OCI-M1 (cell line): Measurements from ENCODE around the gene CEACAM19.
"Not testable (repeated sequence)": the region's sequence is repeated elsewhere in the genome, so short reads cannot be mapped to it uniquely, and the experiment has no call there.

Experiments
- DNase-seq: peaks from one replicate; lab custom pipeline; 2025; lab: John Stamatoyannopoulos, UW

Gene CEACAM19, protein sequence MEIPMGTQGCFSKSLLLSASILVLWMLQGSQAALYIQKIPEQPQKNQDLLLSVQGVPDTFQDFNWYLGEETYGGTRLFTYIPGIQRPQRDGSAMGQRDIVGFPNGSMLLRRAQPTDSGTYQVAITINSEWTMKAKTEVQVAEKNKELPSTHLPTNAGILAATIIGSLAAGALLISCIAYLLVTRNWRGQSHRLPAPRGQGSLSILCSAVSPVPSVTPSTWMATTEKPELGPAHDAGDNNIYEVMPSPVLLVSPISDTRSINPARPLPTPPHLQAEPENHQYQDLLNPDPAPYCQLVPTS

DNA sequence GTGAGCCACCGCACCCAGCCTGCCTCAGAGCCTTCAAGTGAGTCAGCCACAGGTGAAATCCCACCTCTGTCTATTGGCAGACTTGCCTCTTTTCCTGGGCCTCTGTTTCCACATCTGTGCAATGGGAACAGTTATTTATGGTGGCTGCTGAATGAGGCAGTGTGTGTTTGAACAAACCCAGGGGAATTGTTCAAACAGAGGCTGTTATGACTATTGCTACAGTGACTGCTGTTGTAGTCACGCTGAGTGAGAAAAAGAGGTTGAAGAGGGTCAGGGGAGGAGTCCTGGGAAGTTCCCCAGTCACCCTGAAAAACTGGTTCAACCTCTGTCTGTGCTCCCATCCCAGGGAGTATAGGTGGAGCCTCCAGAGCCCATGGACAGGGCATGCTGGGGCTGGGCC is at the start of gene CEACAM19:
CEACAM19 (plus strand) TSS at position 83 of the 400 bp plus-strand sequence. CDS start 450 bp downstream, outside the sequence.
- no peak for DNase-seq

DNA sequence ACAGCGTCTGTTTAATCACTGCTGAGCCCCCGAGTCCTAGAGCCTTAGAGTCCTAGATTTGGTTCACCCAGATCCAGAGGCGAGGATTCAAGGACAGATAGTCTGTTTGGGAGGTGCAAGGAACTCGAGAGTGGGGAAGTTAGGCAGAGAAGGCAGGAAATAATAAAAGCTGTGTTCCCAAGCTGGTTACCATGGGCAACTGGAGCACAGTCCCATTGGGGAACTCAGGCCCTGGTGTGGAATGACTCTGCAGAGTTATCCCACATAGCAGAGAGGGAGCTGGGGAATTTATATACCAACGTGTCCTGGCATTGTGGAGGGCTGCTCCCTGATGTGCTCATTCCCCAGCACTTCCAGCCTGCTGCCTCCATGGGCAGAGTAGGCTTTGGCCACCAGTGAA is 48.2 kb upstream of the CEACAM19 start:
- DNase-seq: peak; percentile 53

DNA sequence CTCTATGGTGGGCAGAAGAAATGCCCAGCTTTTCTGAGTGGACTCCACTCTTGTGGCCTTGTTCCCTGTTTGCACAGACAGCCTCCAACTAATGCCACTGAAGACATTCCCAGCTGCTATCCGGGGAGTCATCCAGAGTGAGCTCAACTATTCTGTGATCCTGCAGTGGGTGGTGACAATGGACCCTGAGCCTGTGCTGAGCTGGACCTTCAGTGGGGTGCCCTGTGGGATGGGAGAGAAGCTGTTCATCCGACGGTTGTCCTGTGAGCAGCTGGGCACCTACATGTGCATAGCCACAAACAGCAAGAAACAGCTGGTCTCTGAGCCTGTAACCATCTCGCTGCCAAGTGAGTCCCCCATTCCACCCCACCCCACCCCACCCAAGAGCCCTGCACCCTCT is 47.7 kb upstream of the CEACAM19 start:
- no peak for DNase-seq

DNA sequence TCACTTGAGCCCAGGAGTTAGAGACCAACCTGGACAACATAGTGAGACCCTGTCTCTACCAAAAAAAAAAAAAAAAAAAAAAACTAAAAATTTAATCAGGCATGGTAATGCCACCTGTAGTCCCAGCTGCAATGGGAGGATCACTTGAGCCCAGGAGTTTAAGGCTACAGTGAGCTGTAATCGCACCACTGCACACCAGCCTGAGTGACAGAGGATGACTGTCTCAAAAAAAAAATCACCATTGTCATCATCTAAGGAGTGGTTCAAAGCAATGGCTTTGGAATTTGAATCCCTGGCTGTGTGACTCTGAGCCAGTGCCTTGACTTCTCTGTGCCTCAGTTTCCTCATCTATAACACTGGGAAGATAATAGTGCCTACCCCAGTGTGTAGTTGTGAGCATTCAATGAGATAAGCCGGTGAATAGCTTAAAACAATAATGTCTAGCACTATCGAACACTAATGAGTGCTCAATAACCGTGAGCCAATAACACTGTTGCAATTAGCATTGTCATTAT is 46.4 kb upstream of the CEACAM19 start:
- DNase-seq: no peak

DNA sequence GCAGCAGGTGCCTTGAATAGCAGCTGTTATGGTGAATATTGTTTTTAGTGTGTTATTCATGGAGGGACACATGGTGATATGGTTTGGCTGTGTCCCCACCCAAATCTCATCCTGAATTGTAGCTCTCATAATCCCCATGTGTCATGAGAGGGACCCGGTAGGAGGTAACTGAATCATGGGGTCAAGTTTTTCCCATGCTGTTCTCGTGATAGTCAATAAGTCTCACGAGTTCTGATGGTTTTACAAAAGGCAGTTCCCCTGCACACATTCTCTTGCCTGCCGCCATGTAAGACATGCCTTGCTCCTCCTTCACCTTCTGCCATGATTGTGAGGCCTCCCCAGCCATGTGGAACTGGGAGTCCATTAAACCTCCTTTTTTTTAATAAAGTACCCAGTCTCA is 45.6 kb upstream of the CEACAM19 start:
- not testable (repeated sequence) for DNase-seq

DNA sequence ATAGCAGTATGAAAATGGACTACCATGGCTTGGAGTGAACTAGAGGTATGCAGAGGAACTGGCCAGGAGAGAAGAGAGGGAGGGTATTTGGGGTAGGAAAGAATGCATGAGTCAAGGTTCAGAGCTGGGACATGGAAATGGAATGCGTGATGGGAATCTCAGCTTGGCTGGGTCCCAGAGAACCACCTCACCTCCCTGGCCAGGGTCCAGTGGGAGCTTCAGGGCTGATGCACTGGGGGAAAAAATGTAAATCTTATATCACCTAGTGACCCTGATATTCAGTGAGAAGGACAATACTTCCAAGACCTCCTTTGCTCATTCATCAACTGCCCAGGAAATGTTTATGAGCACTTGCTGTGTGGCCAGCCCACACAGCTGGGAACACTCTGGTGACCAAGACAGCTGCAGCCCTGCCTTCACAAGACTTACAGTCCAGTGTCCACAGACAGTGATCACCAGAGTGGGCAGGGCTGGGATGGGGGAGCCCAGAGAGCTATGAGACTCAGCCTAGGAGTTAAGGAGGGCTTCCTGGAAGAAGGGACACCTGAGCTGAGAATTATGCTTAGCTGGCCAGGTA is 45.1 kb upstream of the CEACAM19 start:
- DNase-seq: no peak

DNA sequence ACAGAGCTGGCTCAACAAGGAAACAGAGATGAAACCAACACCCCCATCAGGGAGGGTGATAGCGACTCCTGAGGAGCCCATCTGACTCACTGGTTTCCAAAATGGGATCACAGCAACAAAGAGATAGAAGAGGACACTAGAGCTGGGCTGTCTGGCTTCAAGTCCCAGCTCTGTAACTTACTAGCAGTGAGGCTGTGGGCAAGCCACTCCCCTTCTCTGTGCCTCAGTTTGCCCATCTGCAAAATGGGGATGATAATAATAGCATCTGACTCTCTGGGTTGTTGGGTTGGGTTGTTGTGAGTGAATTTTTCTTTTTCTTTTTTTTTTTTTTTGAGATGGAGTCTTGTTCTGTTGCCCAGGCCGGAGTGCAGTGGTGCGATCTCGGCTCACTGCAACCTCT is 43.7 kb upstream of the CEACAM19 start:
- no peak for DNase-seq

DNA sequence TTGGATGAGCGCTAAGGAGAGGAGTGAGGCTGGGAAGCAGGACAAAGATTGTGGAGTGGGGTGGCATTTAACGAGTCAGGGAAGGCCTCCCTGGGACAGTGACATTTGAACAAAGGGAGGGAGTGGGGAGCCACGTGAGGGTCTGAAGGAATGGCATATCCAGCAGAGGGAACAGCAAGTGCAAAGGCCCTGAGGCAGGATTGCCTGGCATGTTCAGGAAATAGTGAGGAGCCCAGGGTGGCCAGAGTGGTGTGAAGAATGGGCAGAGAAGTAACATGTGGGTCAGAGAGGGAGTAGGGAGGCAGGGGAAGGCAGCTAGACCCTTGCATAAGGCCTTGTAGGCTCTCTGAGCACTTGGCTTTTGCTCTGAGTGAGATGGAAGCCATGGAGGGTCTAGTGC is 42.5 kb upstream of the CEACAM19 start:
- DNase-seq: no peak

DNA sequence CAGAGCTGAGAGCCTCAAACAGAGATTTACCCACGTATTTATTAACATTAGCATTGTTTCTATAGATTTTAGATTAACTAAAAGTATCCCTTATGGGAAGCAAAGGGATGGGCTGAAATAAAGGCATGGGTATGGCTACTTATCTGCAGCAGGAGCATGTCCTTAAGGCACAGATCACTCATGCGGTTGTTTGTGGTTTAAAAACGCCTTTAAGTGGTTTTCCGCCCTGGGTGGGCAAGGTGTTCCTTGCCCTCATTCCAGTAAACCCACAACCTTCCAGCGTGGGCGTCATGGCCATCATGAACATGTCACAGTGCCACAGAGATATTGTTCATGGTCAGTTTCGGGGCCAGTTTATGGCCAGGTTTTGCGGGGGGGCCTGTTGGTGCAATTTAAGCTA is 39.7 kb upstream of the CEACAM19 start:
- DNase-seq: not testable (repeated sequence)

DNA sequence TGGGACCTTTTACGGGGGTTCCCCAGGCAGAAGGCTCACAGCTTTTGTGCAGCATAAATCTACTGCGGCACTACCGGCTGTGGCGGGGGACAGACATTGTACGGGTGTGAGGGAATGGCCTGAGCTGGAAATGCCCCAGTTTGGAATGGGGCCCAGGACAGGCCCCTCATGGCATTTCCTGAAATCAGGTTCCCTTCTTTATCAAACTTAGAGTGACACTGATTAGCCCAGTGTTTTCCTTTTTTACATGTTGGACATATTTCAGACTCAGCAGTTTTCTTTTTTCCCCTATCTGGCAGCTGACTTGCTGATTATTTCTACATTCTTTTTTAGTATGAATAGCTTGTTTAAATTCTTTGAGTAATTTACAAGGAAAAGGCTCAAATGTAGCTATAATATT is 37.2 kb upstream of the CEACAM19 start:
- not testable (repeated sequence) for DNase-seq

DNA sequence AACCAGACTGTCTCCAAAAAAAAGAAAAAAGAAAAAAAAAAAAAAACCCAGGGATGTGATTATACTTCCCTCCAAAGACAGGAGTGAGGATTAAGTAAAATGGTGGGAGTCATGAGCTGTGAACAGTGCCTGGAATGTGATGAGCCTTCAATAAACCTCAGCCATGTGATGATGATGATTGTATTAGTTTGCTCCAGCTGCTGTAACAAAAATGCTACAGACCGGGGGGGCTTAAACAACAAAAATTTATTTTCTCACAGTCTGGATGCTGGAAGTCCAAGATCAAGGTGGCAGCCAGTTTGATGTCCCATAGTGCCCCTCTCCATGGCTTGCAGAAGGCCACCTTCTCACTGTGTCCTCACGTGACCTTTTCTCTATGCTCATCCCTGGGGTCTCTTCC is 36.5 kb upstream of the CEACAM19 start:
- DNase-seq: no peak

DNA sequence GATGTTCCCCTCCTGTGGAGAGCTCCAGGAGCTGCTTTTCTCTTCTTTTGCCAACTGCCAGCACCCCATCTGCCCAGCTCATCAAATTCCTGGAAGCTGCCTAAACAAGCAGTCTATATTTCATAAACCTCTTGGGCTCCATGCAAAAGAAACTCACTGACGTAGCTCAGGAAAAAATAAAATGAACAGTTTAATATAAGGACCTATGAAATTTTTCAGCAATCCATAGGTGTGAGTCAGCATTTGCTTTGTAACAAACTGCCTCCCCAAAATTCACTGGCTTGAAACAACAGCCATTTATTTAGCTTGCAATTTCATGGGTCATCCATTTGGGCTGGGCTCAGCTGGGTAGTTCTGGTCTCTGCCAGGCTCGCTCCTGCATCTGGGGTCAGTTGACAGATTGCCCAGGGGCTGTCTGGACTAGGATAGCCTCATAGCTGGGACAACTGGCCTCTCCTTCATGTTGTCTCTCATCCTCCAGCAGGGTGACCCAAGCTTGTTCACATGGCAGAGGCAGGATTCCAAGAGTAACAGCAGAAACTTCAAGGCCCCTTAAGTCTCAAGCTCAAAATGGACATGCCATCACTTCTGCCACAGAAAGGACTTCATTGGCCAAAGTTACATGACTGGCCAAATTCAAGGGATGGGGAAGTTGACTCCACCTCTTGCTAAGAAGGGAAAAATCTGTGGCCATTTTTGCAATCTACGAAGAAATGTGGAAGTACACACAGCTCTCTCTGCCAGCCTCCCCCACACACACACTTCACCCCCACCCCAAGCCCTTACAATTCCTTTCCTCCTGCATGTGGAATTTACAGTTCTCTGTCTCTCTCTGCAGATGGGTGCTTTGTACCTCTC is 35.5 kb upstream of the CEACAM19 start:
- DNase-seq: peak; percentile 89

DNA sequence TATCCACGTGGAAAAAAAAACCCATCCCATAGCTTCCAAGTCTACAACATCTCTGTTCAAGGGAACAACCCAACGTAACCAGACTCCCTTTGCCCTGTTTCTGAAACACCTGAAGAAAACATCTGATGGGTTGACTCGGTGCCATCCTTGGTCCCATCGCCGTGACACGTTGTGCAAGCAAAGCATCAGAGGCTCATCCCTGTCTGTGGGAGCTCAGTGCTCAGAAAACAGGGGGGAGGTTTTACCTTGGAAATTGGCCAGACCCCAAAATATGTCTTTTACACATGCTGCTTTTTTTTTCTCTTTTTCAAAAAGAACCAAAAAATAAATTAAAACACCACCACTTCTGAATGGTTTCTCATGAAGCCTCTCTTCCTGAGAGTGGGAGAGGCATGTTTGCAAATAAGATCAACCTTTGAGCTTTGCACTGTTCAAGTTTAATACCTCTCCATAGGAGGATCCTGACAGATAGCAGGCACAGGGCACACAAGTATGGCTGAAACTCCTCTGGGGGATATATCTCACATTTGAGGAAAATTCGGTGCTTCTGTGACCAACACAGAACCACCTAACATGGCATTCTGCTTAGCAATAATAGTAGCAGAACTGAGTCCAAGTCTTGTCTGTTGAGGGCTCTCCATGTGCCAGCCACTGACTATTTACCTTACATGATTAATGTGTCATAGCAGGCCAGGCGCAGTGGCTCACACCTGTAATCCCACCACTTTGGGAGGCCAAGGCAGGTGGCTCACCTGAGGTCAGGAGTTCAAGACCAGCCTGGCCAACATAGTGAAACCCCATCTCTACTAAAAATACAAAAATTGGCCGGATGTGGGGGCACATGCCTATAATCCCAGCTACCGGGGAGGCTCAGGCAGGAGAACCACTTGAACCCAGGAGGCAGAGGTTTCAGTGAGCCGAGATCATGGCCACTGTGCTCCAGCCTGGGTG is 34.6 kb upstream of the CEACAM19 start:
- peak; percentile 23 for DNase-seq

DNA sequence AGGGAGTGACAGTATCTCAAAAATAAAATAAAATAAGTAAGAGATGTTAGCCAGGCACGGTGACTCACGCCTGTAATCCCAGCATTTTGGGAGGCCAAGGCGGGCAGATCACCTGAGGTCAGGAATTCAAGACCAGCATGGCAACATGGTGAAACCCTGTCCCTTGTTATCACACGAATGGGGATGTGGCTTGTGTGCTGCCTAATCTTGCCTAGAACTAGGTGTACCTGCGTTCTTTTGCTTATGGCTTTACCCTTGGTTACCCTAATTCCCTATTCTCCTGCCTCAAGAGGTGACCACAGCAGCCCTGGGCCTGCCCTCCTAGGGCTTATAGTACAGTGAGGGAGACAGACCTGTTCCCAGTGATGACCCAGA is 33.9 kb upstream of the CEACAM19 start:
- DNase-seq: no peak

DNA sequence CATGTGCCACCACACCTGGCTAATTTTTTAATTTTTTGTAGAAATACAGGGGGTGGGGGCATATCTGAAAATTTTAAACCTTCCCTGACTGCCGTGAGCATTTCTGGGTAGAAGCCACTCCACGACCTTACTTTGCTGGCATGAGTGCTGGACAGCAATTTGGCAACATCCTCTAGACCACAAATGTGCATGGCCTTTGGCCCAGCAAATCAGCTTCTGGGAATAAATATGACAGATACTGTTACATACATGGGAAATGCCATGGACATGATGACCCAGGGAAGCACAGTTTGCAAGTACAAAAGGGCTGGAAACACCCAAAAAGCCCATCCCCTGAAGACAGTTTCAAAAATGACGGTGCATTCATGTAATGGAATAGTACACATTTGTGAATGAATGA is 30.8 kb upstream of the CEACAM19 start:
- peak; percentile 25 for DNase-seq

DNA sequence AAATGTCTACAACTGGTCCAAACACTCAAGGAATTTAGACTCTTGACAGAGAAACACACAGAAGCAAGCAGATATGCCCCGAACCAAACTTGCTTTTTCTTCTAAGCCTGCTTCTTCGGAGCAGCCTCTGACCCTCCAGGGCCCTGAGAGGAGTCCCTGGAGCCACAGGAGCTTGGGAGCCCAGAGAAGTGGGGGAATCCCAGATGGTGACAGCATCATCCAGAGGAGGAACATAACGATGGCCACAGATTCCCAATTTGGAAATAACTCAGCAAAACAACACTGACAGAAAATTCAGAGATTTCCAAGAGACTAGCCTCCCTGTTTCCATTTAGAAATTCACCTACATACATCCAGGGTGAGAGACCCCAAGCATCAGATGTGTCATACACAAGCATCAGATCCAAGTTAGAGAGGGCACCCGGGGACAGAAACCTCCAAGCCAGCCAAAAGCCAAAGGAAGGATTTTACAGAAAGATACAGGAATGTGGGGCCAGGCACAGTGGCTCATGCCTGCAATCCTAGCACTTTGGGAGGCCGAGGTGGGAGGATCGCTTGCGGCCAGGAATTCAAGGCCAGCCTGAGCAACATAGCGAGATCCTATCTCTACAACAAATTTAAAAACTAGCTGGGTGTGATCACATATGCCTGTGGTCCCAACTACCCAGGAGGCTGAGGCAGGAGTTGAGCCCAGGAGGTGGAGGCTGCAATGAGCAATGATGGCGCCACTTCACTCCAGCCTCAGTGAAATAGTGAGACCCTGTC is 29.6 kb upstream of the CEACAM19 start:
- no peak for DNase-seq

DNA sequence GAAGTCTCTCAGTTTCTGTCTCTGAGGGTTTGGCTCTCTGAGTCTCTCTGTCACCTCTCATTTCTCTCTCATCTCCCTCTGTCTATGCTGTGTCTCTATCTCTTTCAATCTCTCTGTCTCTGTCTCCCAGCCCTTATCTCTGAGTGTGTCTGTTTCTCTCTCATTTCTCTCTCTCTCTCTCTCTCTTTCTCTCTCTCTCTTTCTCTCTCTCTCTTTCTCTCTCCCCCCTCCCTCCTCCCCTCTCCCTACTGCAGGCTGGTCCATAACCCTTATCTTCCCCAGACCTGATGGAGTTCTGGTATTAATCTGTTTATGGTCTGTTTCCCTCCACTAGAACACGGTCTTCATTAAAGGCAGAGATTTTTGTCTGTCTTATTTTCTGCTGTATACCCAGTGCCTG is 28.9 kb upstream of the CEACAM19 start:
- peak; percentile 69 for DNase-seq

DNA sequence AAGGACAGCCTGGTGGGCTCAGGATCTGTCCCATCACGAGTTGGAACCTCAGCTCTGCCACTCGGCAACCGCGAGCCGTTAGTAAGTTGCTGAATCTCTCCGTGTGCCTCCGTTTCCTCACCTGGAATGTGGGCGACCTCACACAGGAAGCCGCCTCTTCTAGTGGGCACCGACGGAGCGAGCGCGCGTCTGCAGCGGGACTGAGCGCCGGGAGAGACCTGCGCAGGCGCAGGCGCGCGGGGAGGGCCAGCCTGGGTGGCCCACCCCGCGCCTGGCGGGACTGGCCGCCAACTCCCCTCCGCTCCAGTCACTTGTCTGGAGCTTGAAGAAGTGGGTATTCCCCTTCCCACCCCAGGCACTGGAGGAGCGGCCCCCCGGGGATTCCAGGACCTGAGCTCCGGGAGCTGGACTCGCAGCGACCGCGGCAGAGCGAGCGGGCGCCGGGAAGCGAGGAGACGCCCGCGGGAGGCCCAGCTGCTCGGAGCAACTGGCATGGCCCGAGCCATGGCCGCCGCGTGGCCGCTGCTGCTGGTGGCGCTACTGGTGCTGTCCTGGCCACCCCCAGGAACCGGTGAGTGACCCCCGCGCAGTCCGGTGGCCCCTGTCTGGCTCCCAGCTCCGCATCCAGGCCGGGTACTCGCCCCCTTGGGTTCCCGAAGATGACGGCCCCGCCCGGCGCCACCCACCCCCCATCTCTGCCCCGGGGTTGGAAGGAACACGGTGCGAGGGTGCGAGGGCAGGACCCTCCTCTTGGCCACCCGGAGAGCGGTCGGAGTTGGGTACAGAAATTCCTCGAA is 27.5 kb upstream of the CEACAM19 start, which contains the start of gene PVR:
PVR (plus strand) TSS at position 306 of the 797 bp plus-strand sequence; CDS start at position 493, 187 bp downstream.
- DNase-seq: peak; percentile 84

DNA sequence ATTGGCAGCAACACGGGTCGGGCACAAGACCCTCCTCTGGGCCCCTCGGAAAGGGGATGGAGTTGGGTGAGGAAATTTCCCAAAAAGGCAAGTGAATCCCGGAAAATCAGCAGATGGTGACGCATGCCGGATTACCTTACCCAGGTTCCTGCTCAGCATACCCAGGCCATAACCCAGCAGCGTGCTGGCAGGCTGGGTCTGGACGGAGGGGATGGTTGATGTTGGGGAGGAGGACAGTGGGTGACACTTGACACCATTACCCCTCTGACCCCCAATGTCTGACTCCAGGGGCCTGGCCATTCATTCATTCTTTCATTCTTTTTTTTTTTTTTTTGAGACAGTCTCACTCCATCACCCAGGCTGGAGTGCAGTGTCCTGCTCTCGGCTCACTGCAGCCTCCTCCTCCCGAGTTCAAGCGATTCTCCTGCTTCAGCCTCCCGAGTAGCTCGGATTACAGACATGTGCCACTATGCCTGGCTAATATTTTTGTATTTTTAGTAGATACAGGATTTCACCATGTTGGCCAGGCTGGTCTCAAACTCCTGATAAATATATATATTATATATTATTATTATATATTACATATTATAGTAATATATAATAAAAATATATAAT is 26.8 kb upstream of the CEACAM19 start:
- DNase-seq: peak; percentile 78
